K562 (cell line): ENCODE measurements around the gene AIFM3. TPM values are rescaled to one million over a fixed set of nuclear protein-coding genes. Genes with fewer than 3 reads are reported as not detected.

Source experiments
- ATAC-seq: fragments of 200-7000 bp; cut with Tn5 transposase; 3 replicates; pipeline ENCODE4 v1.9.1; 2020; ENCODE audit warnings: moderate library complexity
- BruUV-seq: library from RNA; stranded (reverse); fragments of 400-500 nt; replicated peaks from 2 replicates; lab custom pipeline; 2021; lab: Mats Ljungman, UMichigan
- CTCF ChIA-PET: fragments of 300-600 bp; formaldehyde crosslinking; extraction: SDS; loops from one replicate; lab custom pipeline; 2021; ENCODE audit warnings: low intra/inter-chr PET ratio; lab: Yijun Ruan, JAX
- POLR2A ChIA-PET: fragments of 300-600, 350-650 bp; sonication (Branson Sonifier 250); formaldehyde crosslinking; extraction: SDS; loops from one replicate; lab custom pipeline; 2021; ENCODE audit warnings: antibody characterized with exemption, inconsistent platforms; lab: Yijun Ruan, JAX
- DNase-seq, 4 experiments: peaks; one replicate each; pipeline versions ENCODE4 v3.0.0 to v3.0.0-alpha.2; 2011 to 2018; ENCODE audit warnings: low spot score in 3 of 4, mixed read lengths in 3 of 4; ENCODE audit errors: extremely low read depth in 1 of 4
- FAIRE-seq: peaks from 2 replicates; lab custom pipeline; 2011; peaks lifted over from hg19 to GRCh38; lab: Jason Lieb, UNC
- H2AFZ ChIP-seq: 2 replicates; pipeline ENCODE4 v1.6.0; 2011; ENCODE audit warnings: low read depth, low read length, control low read depth, inconsistent platforms
- H3K27ac ChIP-seq: fragments of 200-600 bp; 3 replicates; pipeline ENCODE4 v1.8.0; 2011; ENCODE audit warnings: low read depth, mild to moderate bottlenecking, control low read depth, inconsistent platforms, low read length, moderate library complexity, mixed read lengths; ENCODE audit errors: extremely low read depth
- H3K27me3 ChIP-seq, 2 experiments: fragments of 300-600 bp in 1 of 2; 2 replicates in 1 of 2; 3 replicates in 1 of 2; pipeline versions ENCODE4 v1.6.0 to v1.8.0; 2011; ENCODE audit warnings: inconsistent platforms in 2 of 2, low read length in 2 of 2, mild to moderate bottlenecking in 1 of 2, mixed read lengths in 1 of 2, moderate library complexity in 1 of 2; ENCODE audit not compliant: control insufficient read depth in 2 of 2, insufficient read depth in 2 of 2
- H3K36me3 ChIP-seq: fragments of 300-600 bp; 3 replicates; pipeline ENCODE4 v1.8.0; 2011; ENCODE audit warnings: mild to moderate bottlenecking, low read length, inconsistent platforms; ENCODE audit not compliant: control insufficient read depth, insufficient read depth
- H3K4me1 ChIP-seq, 2 experiments: fragments of 200-600 bp in 1 of 2; replicated peaks in 1 of 2; 2 replicates in 1 of 2; 3 replicates in 1 of 2; pipeline versions ENCODE4 v1.5.1 to v1.8.0; 2011; ENCODE audit warnings: inconsistent platforms in 2 of 2, low read length in 2 of 2, mild to moderate bottlenecking in 1 of 2, mixed read lengths in 1 of 2, moderate library complexity in 1 of 2; ENCODE audit not compliant: control insufficient read depth in 2 of 2, insufficient read depth in 2 of 2
- H3K4me2 ChIP-seq: 2 replicates; pipeline ENCODE4 v1.6.1; 2011; ENCODE audit warnings: low read length, control low read depth, inconsistent platforms, mixed read lengths; ENCODE audit not compliant: insufficient read depth
- H3K4me3 ChIP-seq: fragments of 200-600 bp; sonication (generic), shearing (Covaris generic); 2 replicates; pipeline ENCODE4 v1.5.1; 2016; ENCODE audit warnings: control low read depth, inconsistent platforms
- H3K79me2 ChIP-seq: fragments of 200-600 bp; 3 replicates; pipeline ENCODE4 v1.8.0; 2011; ENCODE audit warnings: low read length, inconsistent platforms; ENCODE audit not compliant: control insufficient read depth, insufficient read depth
- H3K9ac ChIP-seq, 2 experiments: 2 replicates each; pipeline versions ENCODE4 v1.6.0 to v1.6.1; 2011; ENCODE audit warnings: low read depth in 2 of 2, low read length in 2 of 2, control low read depth in 1 of 2, inconsistent platforms in 1 of 2, mild to moderate bottlenecking in 1 of 2, mixed read lengths in 1 of 2; ENCODE audit not compliant: insufficient read depth in 1 of 2
- H3K9me1 ChIP-seq: one replicate; pipeline ENCODE4 v1.6.0; 2011; ENCODE audit warnings: inconsistent platforms, mild to moderate bottlenecking, low read length, moderate library complexity; ENCODE audit not compliant: control insufficient read depth, insufficient read depth
- H3K9me3 ChIP-seq: replicated peaks from 2 replicates; pipeline ENCODE4 v1.5.1; 2011; ENCODE audit warnings: low read depth, low read length, inconsistent platforms; ENCODE audit not compliant: control insufficient read depth, insufficient read depth
- H4K20me1 ChIP-seq: replicated peaks from 2 replicates; pipeline ENCODE4 v1.6.1; 2011; ENCODE audit warnings: low read length, inconsistent platforms, mixed read lengths; ENCODE audit not compliant: control insufficient read depth, insufficient read depth
- BCL6 ChIP-seq: fragments of 250-450 bp; sonication (Bioruptor Pico); IDR thresholded peaks from 2 replicates; pipeline ENCODE4 v1.4.0; 2020
- RBM17 ChIP-seq: fragments of 200-400 bp; formaldehyde crosslinking; IDR thresholded peaks from 2 replicates; pipeline ENCODE4 v1.6.1; 2017; ENCODE audit warnings: low read depth, mild to moderate bottlenecking, low read length, borderline replicate concordance
- ZNF133 ChIP-seq: fragments of 250-450 bp; sonication (Bioruptor Pico); IDR thresholded peaks from 2 replicates; pipeline ENCODE4 v1.4.0; 2020; ENCODE audit warnings: mild to moderate bottlenecking
- ZSCAN29 ChIP-seq: fragments of 450-650 bp; IDR thresholded peaks from 2 replicates; pipeline ENCODE4 v1.6.1; 2017
- WGBS: fragments of 100-300 bp; shearing (Covaris generic); methylation state at CpG from one replicate; pipeline ENCODE4 v1.1.6; 2016; ENCODE audit warnings: low coverage, mixed read lengths; ENCODE audit not compliant: insufficient coverage; ENCODE audit errors: missing lambda C conversion rate; 5-methylcytosine and 5-hydroxymethylcytosine counted together
- in situ Hi-C: fragments of 300-500 bp; cut with MboI; formaldehyde crosslinking; loops from 4 replicates; pipeline ENCODE4 v1.15.0; 2018; ENCODE audit warnings: inconsistent platforms, mixed read lengths
- intact Hi-C: fragments of 100-400 bp; cut with micrococcal nuclease; formaldehyde crosslinking; loops from 2 replicates; pipeline ENCODE4 v1.14.2; 2022
- polyA plus RNA-seq, 8 experiments: library from polyadenylated mRNA; depleted of rRNA in 4 of 8; stranded (reverse) in 5 of 8; unstranded in 3 of 8; fragments of >200 nt; fragmentation: Nextera tagmentation in 2 of 8; fragmentation: Illumina TruSeq in 1 of 8; extraction: Ambion mirVana in 2 of 8; extraction: Trizol in 1 of 8; gene quantifications; 2 replicates each; pipeline versions ENCODE4 v1.2.1 to v1.2.3, GENCODE V29; 2011 to 2014; ENCODE audit warnings: inconsistent platforms in 1 of 8, missing spikeins in 1 of 8
- total RNA-seq, 7 experiments: library from RNA; depleted of rRNA in 6 of 7; stranded (reverse); fragments of >200 nt in 6 of 7; fragmentation: Illumina TruSeq in 2 of 7; extraction: Trizol in 2 of 7; gene quantifications; 2 replicates each; pipeline versions ENCODE4 v1.2.1 to v1.2.3, GENCODE V29; 2011 to 2021; ENCODE audit warnings: low replicate concordance in 1 of 7
- TF ChIP-seq, protein P1 (sequence below): fragments of 450-650 bp; formaldehyde crosslinking; IDR thresholded peaks from 2 replicates; pipeline ENCODE4 v1.4.0; 2020; ENCODE audit warnings: mild to moderate bottlenecking, moderate library complexity
- TF ChIP-seq, protein P2 (sequence below): fragments of 450-650 bp; formaldehyde crosslinking; IDR thresholded peaks from 2 replicates; pipeline ENCODE4 v1.4.0; 2020; ENCODE audit warnings: mild to moderate bottlenecking, moderate library complexity
- TF ChIP-seq, protein P3 (sequence below), 2 experiments: fragments of 450-650 bp; formaldehyde crosslinking in 1 of 2; IDR thresholded peaks; 2 replicates each; pipeline versions ENCODE4 v1.4.0 to v1.6.1; 2014 to 2020; ENCODE audit warnings: mild to moderate bottlenecking in 2 of 2, borderline replicate concordance in 1 of 2, low read depth in 1 of 2
- TF ChIP-seq, protein P4 (sequence below): fragments of 450-650 bp; formaldehyde crosslinking; IDR thresholded peaks from 2 replicates; pipeline ENCODE4 v1.4.0; 2022; ENCODE audit warnings: missing genetic modification characterization

AIFM3 gene
- total and polyA plus RNA-seq, 9 of the 15 experiments (the other 6 are each of a cell fraction or from before 2014, with no cell fraction given), result 0.03 to 0.20 (median 0.07) TPM; not detected in 1

DNA sequence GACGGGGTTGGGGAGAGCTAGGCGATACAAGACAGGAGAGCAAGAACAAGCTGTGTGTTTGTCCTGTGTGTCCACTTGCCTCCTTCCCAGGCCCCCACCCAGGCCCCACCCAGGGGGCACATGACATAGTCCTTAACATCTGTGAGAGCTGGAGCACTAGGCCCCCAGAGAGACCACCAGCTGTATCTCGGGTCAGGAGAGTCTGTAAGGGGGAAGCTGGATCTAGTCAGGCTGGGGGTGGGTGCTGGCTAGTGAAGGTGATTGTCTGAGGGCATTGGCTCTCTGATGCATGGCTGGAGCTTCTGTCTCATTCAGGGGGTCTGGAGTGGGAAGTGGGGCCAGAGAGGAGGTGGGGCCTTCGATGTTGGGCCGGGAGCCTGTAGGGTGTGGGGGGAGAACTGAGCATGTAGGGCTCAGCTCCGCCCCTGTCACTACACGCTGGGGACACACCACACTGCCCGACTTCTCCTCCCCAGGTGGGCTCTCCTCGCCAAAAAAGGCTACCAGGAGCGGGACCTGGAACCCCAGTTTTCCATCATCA, 48.5 kb downstream of the AIFM3 start:
- peak; percentile 2 for ATAC-seq
- in situ Hi-C loops (no loop called here), intact Hi-C loops (no loop called here)
- H2AFZ ChIP-seq, result peak overlapping the region; percentile 91; the same call in 1 of the 2 replicates
- H3K4me1 ChIP-seq, result peaks cover 31 to 49% of the 10 kb centered on the region in 2 experiments
- no peaks in the 10 kb centered on the region for H3K36me3 ChIP-seq
- peaks cover 4% of the 10 kb centered on the region for H4K20me1 ChIP-seq
- peak; percentile 37 for FAIRE-seq
- no TSS peak for BruUV-seq
- 35% methylated on average over 10 of the region's 10 CpGs for WGBS
- peak; percentile 72 to 82 (median 81) for DNase-seq
- H3K27ac ChIP-seq, result peak overlapping the region; percentile 67
- H3K4me2 ChIP-seq, result peak overlapping the region; percentile 87
- H3K9me1 ChIP-seq, result peaks cover 3% of the 10 kb centered on the region
- POLR2A ChIA-PET, result interaction anchor here (0.8 to 13.9 kb wide), 12 partner anchors 14 to 614 kb away, joined by 3 to 333 read pairs (median 6); partner anchors contain the start of genes LRRC74B, SLC7A4, THAP7 and YDJC
- H3K27me3 ChIP-seq, result peaks cover 0 to 7% of the 10 kb centered on the region in 2 experiments; a peak in 2 of 5 replicates
- H3K79me2 ChIP-seq, result peaks cover 16% of the 10 kb centered on the region; the same call in 2 of the 3 replicates
- H3K4me3 ChIP-seq, result peak overlapping the region; percentile 44
- peak overlapping the region; percentile 52 to 89 for H3K9ac ChIP-seq
- CTCF ChIA-PET, result no interaction called here
- H3K9me3 ChIP-seq, result no peaks in the 10 kb centered on the region
- TF ChIP-seq, protein P1, sequence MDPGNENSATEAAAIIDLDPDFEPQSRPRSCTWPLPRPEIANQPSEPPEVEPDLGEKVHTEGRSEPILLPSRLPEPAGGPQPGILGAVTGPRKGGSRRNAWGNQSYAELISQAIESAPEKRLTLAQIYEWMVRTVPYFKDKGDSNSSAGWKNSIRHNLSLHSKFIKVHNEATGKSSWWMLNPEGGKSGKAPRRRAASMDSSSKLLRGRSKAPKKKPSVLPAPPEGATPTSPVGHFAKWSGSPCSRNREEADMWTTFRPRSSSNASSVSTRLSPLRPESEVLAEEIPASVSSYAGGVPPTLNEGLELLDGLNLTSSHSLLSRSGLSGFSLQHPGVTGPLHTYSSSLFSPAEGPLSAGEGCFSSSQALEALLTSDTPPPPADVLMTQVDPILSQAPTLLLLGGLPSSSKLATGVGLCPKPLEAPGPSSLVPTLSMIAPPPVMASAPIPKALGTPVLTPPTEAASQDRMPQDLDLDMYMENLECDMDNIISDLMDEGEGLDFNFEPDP, result peak; percentile 55; the same call in 1 of the 2 replicates
- peak; percentile 12; the same call in 1 of the 2 replicates for TF ChIP-seq ZNF133 (CRISPR knock-in tag)
- TF ChIP-seq, protein P2, sequence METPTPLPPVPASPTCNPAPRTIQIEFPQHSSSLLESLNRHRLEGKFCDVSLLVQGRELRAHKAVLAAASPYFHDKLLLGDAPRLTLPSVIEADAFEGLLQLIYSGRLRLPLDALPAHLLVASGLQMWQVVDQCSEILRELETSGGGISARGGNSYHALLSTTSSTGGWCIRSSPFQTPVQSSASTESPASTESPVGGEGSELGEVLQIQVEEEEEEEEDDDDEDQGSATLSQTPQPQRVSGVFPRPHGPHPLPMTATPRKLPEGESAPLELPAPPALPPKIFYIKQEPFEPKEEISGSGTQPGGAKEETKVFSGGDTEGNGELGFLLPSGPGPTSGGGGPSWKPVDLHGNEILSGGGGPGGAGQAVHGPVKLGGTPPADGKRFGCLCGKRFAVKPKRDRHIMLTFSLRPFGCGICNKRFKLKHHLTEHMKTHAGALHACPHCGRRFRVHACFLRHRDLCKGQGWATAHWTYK (CRISPR knock-in tag), result peak; percentile 56
- TF ChIP-seq BCL6 (CRISPR knock-in tag), result peak; percentile 67; the same call in 1 of the 2 replicates
- TF ChIP-seq ZSCAN29, result no peak
- TF ChIP-seq, protein P3, sequence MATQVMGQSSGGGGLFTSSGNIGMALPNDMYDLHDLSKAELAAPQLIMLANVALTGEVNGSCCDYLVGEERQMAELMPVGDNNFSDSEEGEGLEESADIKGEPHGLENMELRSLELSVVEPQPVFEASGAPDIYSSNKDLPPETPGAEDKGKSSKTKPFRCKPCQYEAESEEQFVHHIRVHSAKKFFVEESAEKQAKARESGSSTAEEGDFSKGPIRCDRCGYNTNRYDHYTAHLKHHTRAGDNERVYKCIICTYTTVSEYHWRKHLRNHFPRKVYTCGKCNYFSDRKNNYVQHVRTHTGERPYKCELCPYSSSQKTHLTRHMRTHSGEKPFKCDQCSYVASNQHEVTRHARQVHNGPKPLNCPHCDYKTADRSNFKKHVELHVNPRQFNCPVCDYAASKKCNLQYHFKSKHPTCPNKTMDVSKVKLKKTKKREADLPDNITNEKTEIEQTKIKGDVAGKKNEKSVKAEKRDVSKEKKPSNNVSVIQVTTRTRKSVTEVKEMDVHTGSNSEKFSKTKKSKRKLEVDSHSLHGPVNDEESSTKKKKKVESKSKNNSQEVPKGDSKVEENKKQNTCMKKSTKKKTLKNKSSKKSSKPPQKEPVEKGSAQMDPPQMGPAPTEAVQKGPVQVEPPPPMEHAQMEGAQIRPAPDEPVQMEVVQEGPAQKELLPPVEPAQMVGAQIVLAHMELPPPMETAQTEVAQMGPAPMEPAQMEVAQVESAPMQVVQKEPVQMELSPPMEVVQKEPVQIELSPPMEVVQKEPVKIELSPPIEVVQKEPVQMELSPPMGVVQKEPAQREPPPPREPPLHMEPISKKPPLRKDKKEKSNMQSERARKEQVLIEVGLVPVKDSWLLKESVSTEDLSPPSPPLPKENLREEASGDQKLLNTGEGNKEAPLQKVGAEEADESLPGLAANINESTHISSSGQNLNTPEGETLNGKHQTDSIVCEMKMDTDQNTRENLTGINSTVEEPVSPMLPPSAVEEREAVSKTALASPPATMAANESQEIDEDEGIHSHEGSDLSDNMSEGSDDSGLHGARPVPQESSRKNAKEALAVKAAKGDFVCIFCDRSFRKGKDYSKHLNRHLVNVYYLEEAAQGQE (IDR thresholded peaks at IDR 0.05; ENCODE audit: borderline replicate concordance), result no peak
- TF ChIP-seq, protein P3 (CRISPR knock-in tag; IDR thresholded peaks at IDR 0.05; ENCODE audit: low read depth), result peak; percentile 62
- TF ChIP-seq, protein P4, sequence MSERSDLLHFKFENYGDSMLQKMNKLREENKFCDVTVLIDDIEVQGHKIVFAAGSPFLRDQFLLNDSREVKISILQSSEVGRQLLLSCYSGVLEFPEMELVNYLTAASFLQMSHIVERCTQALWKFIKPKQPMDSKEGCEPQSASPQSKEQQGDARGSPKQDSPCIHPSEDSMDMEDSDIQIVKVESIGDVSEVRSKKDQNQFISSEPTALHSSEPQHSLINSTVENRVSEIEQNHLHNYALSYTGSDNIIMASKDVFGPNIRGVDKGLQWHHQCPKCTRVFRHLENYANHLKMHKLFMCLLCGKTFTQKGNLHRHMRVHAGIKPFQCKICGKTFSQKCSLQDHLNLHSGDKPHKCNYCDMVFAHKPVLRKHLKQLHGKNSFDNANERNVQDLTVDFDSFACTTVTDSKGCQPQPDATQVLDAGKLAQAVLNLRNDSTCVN (CRISPR knock-in tag), result peak; percentile 94; the same call in 1 of the 2 replicates
- TF ChIP-seq RBM17, result no peak
